Neural progenitor cell (in vitro differentiated cells): Measurements from ENCODE around the gene FCER2. TPM values are rescaled to one million over a fixed set of nuclear protein-coding genes. Genes with fewer than 3 reads are reported as not detected.

Experiments used
- DNase-seq: peaks from one replicate; pipeline ENCODE4 v3.0.0-alpha.2; 2016; ENCODE audit warnings: low spot score
- H2AFZ ChIP-seq: fragments of 200-600 bp; sonication (generic); replicated peaks from 2 replicates; pipeline ENCODE4 v1.6.1; 2016; ENCODE audit warnings: antibody characterized with exemption
- H3F3A ChIP-seq: fragments of 200-600 bp; sonication (generic); 2 replicates; pipeline ENCODE4 v1.6.1; 2016; ENCODE audit warnings: antibody characterized with exemption, low read depth
- H3K27ac ChIP-seq: fragments of 200-600 bp; sonication (generic); 2 replicates; pipeline ENCODE4 v1.5.1; 2016; ENCODE audit warnings: mild to moderate bottlenecking
- H3K27me3 ChIP-seq: fragments of 200-600 bp; sonication (generic); 2 replicates; pipeline ENCODE4 v1.6.1; 2016; ENCODE audit warnings: mild to moderate bottlenecking, moderate library complexity
- H3K36me3 ChIP-seq: fragments of 200-600 bp; sonication (generic); 2 replicates; pipeline ENCODE4 v1.5.1; 2016
- H3K4me1 ChIP-seq: fragments of 200-600 bp; sonication (generic); 2 replicates; pipeline ENCODE4 v1.6.1; 2016; ENCODE audit warnings: mixed run types
- H3K4me2 ChIP-seq: fragments of 200-600 bp; sonication (generic); 2 replicates; pipeline ENCODE4 v1.6.1; 2016
- H3K4me3 ChIP-seq: fragments of 200-600 bp; sonication (generic); 2 replicates; pipeline ENCODE4 v1.5.1; 2016
- H3K79me2 ChIP-seq: fragments of 200-600 bp; sonication (generic); 2 replicates; pipeline ENCODE4 v1.6.1; 2016; ENCODE audit warnings: low read depth
- H3K9ac ChIP-seq: fragments of 200-600 bp; sonication (generic); 2 replicates; pipeline ENCODE4 v1.6.1; 2016
- H3K9me3 ChIP-seq: fragments of 200-600 bp; sonication (generic); 2 replicates; pipeline ENCODE4 v1.5.1; 2016; ENCODE audit warnings: low read depth
- H4K20me1 ChIP-seq: fragments of 200-600 bp; sonication (generic); 2 replicates; pipeline ENCODE4 v1.6.1; 2016; ENCODE audit warnings: low read depth
- H3K27ac Mint-ChIP-seq: 3 replicates; pipeline ENCODE4 v1.8.0; 2021; ENCODE audit warnings: mixed read lengths
- H3K27me3 Mint-ChIP-seq: 2 replicates; pipeline ENCODE4 v1.8.0; 2022; ENCODE audit warnings: low read depth, mild to moderate bottlenecking, inconsistent platforms, moderate library complexity, mixed read lengths; ENCODE audit not compliant: insufficient read depth
- H3K36me3 Mint-ChIP-seq: 3 replicates; pipeline ENCODE4 v1.8.0; 2021; ENCODE audit warnings: mixed read lengths
- H3K4me1 Mint-ChIP-seq: 3 replicates; pipeline ENCODE4 v1.8.0; 2021; ENCODE audit warnings: mixed read lengths
- H3K4me3 Mint-ChIP-seq: 3 replicates; pipeline ENCODE4 v1.8.0; 2021; ENCODE audit warnings: mild to moderate bottlenecking, moderate library complexity, mixed read lengths
- H3K9me3 Mint-ChIP-seq: 3 replicates; pipeline ENCODE4 v1.8.0; 2020; ENCODE audit warnings: mixed read lengths
- EZH2 ChIP-seq: fragments of 200-600 bp; sonication (generic); IDR thresholded peaks from 2 replicates; pipeline ENCODE4 v1.6.1; 2017; ENCODE audit warnings: antibody characterized with exemption, mild to moderate bottlenecking, moderate library complexity
- EZH2phosphoT487 ChIP-seq: fragments of 200-600 bp; sonication (generic); IDR thresholded peaks from 2 replicates; pipeline ENCODE4 v1.6.1; 2017; ENCODE audit warnings: antibody characterized with exemption
- total RNA-seq: library from RNA; depleted of rRNA; stranded (reverse); fragments of >200 nt; gene quantifications from 2 replicates; pipeline ENCODE4 v1.2.3, GENCODE V29; 2015; ENCODE audit warnings: low replicate concordance
- TF ChIP-seq, protein P1 (sequence below): fragments of 200-600 bp; sonication (generic); IDR thresholded peaks from 2 replicates; pipeline ENCODE4 v1.5.1; 2017; ENCODE audit warnings: antibody characterized with exemption, mild to moderate bottlenecking

FCER2 gene
- total RNA-seq, 1 donor from 2014 or later: not detected

DNA sequence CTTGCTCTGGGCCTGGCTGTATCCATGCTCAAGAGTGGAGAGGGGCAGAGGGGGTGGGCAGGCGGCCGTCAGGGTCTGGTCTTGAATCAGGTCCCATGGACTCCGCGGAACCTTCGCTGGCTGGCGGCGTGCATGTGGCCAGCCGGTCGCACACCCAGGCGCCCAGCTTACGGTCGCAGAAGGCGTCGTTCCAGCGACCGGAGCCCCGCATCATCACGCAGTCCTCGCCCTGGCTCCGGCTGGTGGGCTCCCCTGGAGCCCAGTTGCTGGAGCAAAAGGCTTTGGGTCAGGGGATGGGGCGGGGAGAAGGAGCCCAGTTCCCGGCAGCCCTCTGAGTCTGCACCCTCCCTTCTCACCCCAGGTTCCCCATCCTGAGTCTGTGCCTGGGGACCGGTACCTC is 12.8 kb downstream of the FCER2 start:
- Histone ChIP-seq H3K9ac (no peak overlapping the region), H3K27me3 (peaks cover 5% of the 10 kb centered on the region), H3K36me3 (no peaks in the 10 kb centered on the region), H2AFZ (no peak overlapping the region), H3K4me2 (no peak overlapping the region), H3K9me3 (no peaks in the 10 kb centered on the region), H3K4me1 (no peaks in the 10 kb centered on the region), H3K79me2 (no peaks in the 10 kb centered on the region), H4K20me1 (peaks cover 4% of the 10 kb centered on the region), H3F3A (no peaks in the 10 kb centered on the region), H3K27ac (no peak overlapping the region), H3K4me3 (no peak overlapping the region)
- Mint-ChIP-seq H3K4me3 (no peak overlapping the region), H3K9me3 (no peaks in the 10 kb centered on the region), H3K27ac (no peak overlapping the region), H3K36me3 (peaks cover 2% of the 10 kb centered on the region), H3K4me1 (peaks cover 5% of the 10 kb centered on the region), H3K27me3 (peaks cover 4% of the 10 kb centered on the region)
- TF ChIP-seq, protein P1, sequence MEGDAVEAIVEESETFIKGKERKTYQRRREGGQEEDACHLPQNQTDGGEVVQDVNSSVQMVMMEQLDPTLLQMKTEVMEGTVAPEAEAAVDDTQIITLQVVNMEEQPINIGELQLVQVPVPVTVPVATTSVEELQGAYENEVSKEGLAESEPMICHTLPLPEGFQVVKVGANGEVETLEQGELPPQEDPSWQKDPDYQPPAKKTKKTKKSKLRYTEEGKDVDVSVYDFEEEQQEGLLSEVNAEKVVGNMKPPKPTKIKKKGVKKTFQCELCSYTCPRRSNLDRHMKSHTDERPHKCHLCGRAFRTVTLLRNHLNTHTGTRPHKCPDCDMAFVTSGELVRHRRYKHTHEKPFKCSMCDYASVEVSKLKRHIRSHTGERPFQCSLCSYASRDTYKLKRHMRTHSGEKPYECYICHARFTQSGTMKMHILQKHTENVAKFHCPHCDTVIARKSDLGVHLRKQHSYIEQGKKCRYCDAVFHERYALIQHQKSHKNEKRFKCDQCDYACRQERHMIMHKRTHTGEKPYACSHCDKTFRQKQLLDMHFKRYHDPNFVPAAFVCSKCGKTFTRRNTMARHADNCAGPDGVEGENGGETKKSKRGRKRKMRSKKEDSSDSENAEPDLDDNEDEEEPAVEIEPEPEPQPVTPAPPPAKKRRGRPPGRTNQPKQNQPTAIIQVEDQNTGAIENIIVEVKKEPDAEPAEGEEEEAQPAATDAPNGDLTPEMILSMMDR: no peak
- TF ChIP-seq EZH2 (no peak), EZH2phosphoT487 (no peak)
- DNase-seq: no peak

DNA sequence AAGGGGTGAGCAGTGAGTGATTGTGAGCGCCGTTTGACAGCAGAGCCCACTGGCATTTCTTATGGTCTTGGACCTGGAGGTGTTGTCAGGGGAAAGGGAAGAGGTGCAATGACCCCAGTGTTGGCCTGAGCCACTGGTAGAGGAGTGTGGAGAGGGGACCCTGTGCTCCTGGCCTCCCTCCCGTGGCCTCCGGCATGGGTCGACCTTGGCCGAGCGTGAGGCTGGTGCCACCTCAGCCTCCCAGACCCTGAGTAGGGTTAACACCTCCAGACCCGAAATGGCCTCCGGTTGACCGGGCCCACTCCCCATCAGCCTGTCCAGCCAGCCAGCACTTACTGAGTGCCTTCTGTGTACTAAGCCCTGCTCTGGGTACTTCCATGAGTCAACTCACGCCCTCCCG is 14.8 kb downstream of the FCER2 start:
- Histone ChIP-seq H3K9me3 (no peaks in the 10 kb centered on the region), H3K27ac (no peak overlapping the region), H4K20me1 (peaks cover 13% of the 10 kb centered on the region), H3K4me2 (no peak overlapping the region), H3K9ac (no peak overlapping the region), H3K4me1 (no peaks in the 10 kb centered on the region), H3K27me3 (no peaks in the 10 kb centered on the region), H3F3A (no peaks in the 10 kb centered on the region), H3K36me3 (no peaks in the 10 kb centered on the region), H2AFZ (no peak overlapping the region), H3K79me2 (no peaks in the 10 kb centered on the region), H3K4me3 (no peak overlapping the region)
- TF ChIP-seq EZH2: no peak
- TF ChIP-seq, protein P1: no peak
- TF ChIP-seq EZH2phosphoT487: no peak
- H3K9me3 Mint-ChIP-seq: no peaks in the 10 kb centered on the region
- DNase-seq: no peak
- H3K27ac Mint-ChIP-seq: no peak overlapping the region
- peaks cover 4% of the 10 kb centered on the region for H3K27me3 Mint-ChIP-seq
- peaks cover 5% of the 10 kb centered on the region for H3K4me1 Mint-ChIP-seq
- peaks cover 7% of the 10 kb centered on the region for H3K36me3 Mint-ChIP-seq
- H3K4me3 Mint-ChIP-seq: no peak overlapping the region

DNA sequence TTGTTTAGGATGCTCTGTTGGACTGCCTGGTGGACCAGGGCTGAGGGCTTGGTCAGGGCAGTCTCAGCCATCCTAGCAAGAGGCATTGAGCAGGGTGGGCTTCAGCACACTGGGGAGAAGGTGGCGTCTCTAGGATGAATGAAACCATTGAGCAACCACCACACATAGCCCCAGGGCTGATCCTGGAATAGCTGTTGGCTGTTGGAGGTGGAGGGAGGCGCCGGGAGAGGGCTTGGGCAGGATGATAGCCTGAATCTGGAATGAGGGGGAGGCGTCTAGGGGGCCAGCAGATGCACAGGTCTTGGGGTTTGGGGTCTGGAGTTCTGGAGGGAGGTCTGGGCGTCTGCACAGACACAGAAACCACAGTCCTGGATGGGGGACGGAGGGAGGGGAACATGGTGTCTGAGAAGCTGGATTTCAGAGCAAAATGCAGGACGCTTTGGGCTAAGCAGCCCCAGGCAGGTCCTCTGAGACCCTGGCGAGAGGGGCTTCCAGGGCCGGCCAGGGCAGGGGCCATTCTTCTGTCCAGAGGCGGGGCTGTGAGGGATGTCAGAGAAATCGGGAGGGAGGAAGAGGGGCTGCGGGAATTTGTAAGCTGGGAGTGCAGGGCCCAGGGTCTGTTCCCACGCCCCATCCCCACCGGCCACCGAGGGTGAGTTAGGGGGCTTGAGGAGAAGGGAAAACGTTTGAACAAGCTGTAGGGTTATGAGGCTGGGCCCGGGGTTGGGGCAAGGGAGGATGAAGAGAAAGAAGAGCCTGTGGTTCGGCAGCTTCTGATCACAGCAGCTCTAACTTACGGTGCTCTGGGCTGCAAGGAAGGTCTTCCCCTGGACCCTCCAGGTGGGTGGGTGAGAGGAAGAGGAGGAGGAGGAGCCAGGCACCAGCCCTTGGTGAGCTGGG is 16.1 kb downstream of the FCER2 start:
- Histone ChIP-seq H3K36me3 (no peaks in the 10 kb centered on the region), H3K4me1 (no peaks in the 10 kb centered on the region), H3K9me3 (no peaks in the 10 kb centered on the region), H3K27ac (no peak overlapping the region), H4K20me1 (peaks cover 17% of the 10 kb centered on the region), H3K9ac (no peak overlapping the region), H2AFZ (no peak overlapping the region), H3K4me3 (no peak overlapping the region), H3F3A (no peaks in the 10 kb centered on the region), H3K4me2 (no peak overlapping the region), H3K27me3 (no peaks in the 10 kb centered on the region), H3K79me2 (peaks cover 13% of the 10 kb centered on the region)
- H3K9me3 Mint-ChIP-seq: no peaks in the 10 kb centered on the region
- peak overlapping the region; percentile 63 for H3K4me3 Mint-ChIP-seq
- H3K27ac Mint-ChIP-seq: peak overlapping the region; percentile 4
- peaks cover 7% of the 10 kb centered on the region for H3K36me3 Mint-ChIP-seq
- DNase-seq: no peak
- peaks cover 4% of the 10 kb centered on the region for H3K27me3 Mint-ChIP-seq
- H3K4me1 Mint-ChIP-seq: peaks cover 9% of the 10 kb centered on the region
- TF ChIP-seq, protein P1: no peak
